Esophagus mucosa (tissue), 1 donor: ENCODE results near the gene CEACAM7. TPM values are rescaled to one million over a fixed set of nuclear protein-coding genes. Genes with fewer than 3 reads are reported as not detected.

ENCODE experiments used
- ATAC-seq: fragments of 200-7000 bp; cut with Tn5 transposase; one replicate; pipeline ENCODE4 v1.9.1; 2020
- total RNA-seq: library from RNA; stranded (reverse); gene quantifications from one replicate; pipeline ENCODE4 v1.2.4, GENCODE V29; 2023
- donor health status: DM: yes; HTN: yes; CAD: no.

The CEACAM7 gene
- total RNA-seq, 1 donor from 2014 or later = 71.9 TPM

GRCh38 chr19:41656756-41657155 lies 31.3 kb downstream of the CEACAM7 start:
- peak; percentile 59 for ATAC-seq

GRCh38 chr19:41652250-41652649 lies 35.8 kb downstream of the CEACAM7 start:
- no peak for ATAC-seq

GRCh38 chr19:41649827-41650226 lies 38.2 kb downstream of the CEACAM7 start:
- ATAC-seq = peak; percentile 93

GRCh38 chr19:41646589-41647204 lies 41.4 kb downstream of the CEACAM7 start:
- no peak for ATAC-seq

- ATAC-seq = peak; percentile 73
Observed at GRCh38 chr19:41641879-41642485, 46.1 kb downstream of the CEACAM7 start.

- ATAC-seq = peak; percentile 91
Observed at GRCh38 chr19:41638641-41639081, 49.4 kb downstream of the CEACAM7 start.

- ATAC-seq = peak; percentile 40
Observed at GRCh38 chr19:41637484-41637883, 50.6 kb downstream of the CEACAM7 start.

GRCh38 chr19:41627966-41628675 lies 59.9 kb downstream of the CEACAM7 start:
- ATAC-seq = peak; percentile 18

GRCh38 chr19:41626877-41627276 lies 61.2 kb downstream of the CEACAM7 start, which contains the start of gene CEACAM4:
TSS of gene CEACAM4 (minus strand) at chr19:41627074. CDS start at chr19:41626963, 111 bp downstream.
- ATAC-seq = peak; percentile 21

GRCh38 chr19:41626278-41626677 lies 61.8 kb downstream of the CEACAM7 start:
- ATAC-seq = no peak

GRCh38 chr19:41624937-41625336 lies 63.1 kb downstream of the CEACAM7 start:
- no peak for ATAC-seq

GRCh38 chr19:41624515-41624914 lies 63.6 kb downstream of the CEACAM7 start:
- no peak for ATAC-seq

GRCh38 chr19:41623360-41623759 lies 64.7 kb downstream of the CEACAM7 start:
- ATAC-seq = no peak

Other genes with a start within 250 kb of the CEACAM7 start
- 34.6 TPM for gene DMAC2, start 248.4 kb downstream of the CEACAM7 start, total RNA-seq
- gene ERICH4, start 245.1 kb downstream of the CEACAM7 start, total RNA-seq = not detected
- gene CEACAM21, start 112.1 kb downstream of the CEACAM7 start, total RNA-seq = 2.0 TPM
- gene CEACAM4, start 61.2 kb downstream of the CEACAM7 start, total RNA-seq = 0.24 TPM
- 369 TPM for gene CEACAM5, start 20.4 kb upstream of the CEACAM7 start, total RNA-seq
- 268 TPM for gene CEACAM6, start 67.3 kb upstream of the CEACAM7 start, total RNA-seq
- gene CEACAM3, start 108.3 kb upstream of the CEACAM7 start, total RNA-seq = not detected
- not detected for gene LYPD4, start 156.4 kb upstream of the CEACAM7 start, total RNA-seq
- not detected for gene DMRTC2, start 156.8 kb upstream of the CEACAM7 start, total RNA-seq
- 2,011 TPM for gene RPS19, start 172.0 kb upstream of the CEACAM7 start, total RNA-seq
- 2.6 TPM for gene CD79A, start 189.0 kb upstream of the CEACAM7 start, total RNA-seq
- 53.9 TPM for gene ARHGEF1, start 194.9 kb upstream of the CEACAM7 start, total RNA-seq
- not detected for gene ERFL, start 240.2 kb upstream of the CEACAM7 start, total RNA-seq